HCT116 (cell line): ENCODE data around the gene TSPAN1. TPM values are rescaled to one million over a fixed set of nuclear protein-coding genes. Genes with fewer than 3 reads are reported as not detected.

Source experiments
- ATAC-seq: fragments of 200-7000 bp; cut with Tn5 transposase; 2 replicates; pipeline ENCODE4 v1.9.1; 2020; ENCODE audit warnings: mild to moderate bottlenecking, moderate library complexity
- BruUV-seq: library from RNA; stranded (reverse); fragments of 400-500 nt; replicated peaks from 2 replicates; lab custom pipeline; 2021; lab: Mats Ljungman, UMichigan
- CTCF ChIA-PET: fragments of 300-600 bp; sonication (Branson Sonifier 250); formaldehyde crosslinking; loops from one replicate; lab custom pipeline; 2021; ENCODE audit warnings: antibody characterized with exemption; lab: Charles Lee
- POLR2A ChIA-PET: fragments of 300-600, 350-600 bp; sonication (Branson Sonifier 250); formaldehyde crosslinking; loops from one replicate; lab custom pipeline; 2021; ENCODE audit warnings: antibody characterized with exemption; lab: Charles Lee
- RAD21 ChIA-PET, 2 experiments: fragments of 300-600 bp; sonication (Branson Sonifier 250); formaldehyde crosslinking; loops; one replicate each; lab custom pipeline; 2023; ENCODE audit warnings: low total read pairs in 2 of 2; ENCODE audit not compliant: uncharacterized antibody in 2 of 2, unreplicated experiment in 2 of 2, low non-redundant PET in 1 of 2; lab: Charles Lee
- DNase-seq: peaks from one replicate; pipeline ENCODE4 v3.0.0-alpha.2; 2010; ENCODE audit warnings: low read depth, low spot score
- H2AFZ ChIP-seq: fragments of 200-600 bp; shearing (Covaris generic), sonication (generic); 2 replicates; pipeline ENCODE4 v1.6.1; 2017; ENCODE audit warnings: low read depth, mixed run types, mixed read lengths, antibody characterized with exemption, low read length; ENCODE audit not compliant: poor library complexity, severe bottlenecking
- H3K27ac ChIP-seq: 2 replicates; pipeline ENCODE4 v1.5.1; 2012; ENCODE audit warnings: low read depth, low read length
- H3K27me3 ChIP-seq: fragments of 200-600 bp; sonication (generic); 2 replicates; pipeline ENCODE4 v1.6.1; 2016; ENCODE audit warnings: mixed run types, low read length, mixed read lengths; ENCODE audit not compliant: insufficient read depth
- H3K36me3 ChIP-seq, 2 experiments: fragments of 200-500 bp in 1 of 2; fragments of 200-600 bp in 1 of 2; sonication (Bioruptor generic) in 1 of 2; sonication (generic) in 1 of 2; 2 replicates each; pipeline versions ENCODE4 v1.5.1 to v1.6.1; 2014 to 2016; ENCODE audit warnings: low read length in 2 of 2, inconsistent platforms in 1 of 2, mixed read lengths in 1 of 2, mixed run types in 1 of 2; ENCODE audit not compliant: insufficient read depth in 2 of 2, control insufficient read depth in 1 of 2
- H3K4me1 ChIP-seq, 2 experiments: fragments of 200-600 bp in 1 of 2; sonication (generic) in 1 of 2; 2 replicates each; pipeline versions ENCODE4 v1.5.1 to v1.6.1; 2012 to 2017; ENCODE audit warnings: low read length in 2 of 2, inconsistent platforms in 1 of 2, mild to moderate bottlenecking in 1 of 2, mixed read lengths in 1 of 2, mixed run types in 1 of 2, moderate library complexity in 1 of 2; ENCODE audit not compliant: insufficient read depth in 2 of 2, control insufficient read depth in 1 of 2
- H3K4me2 ChIP-seq: fragments of 200-600 bp; sonication (generic); 2 replicates; pipeline ENCODE4 v1.6.1; 2017; ENCODE audit warnings: mixed run types, low read length, mixed read lengths
- H3K4me3 ChIP-seq, 2 experiments: fragments of 200-600 bp in 1 of 2; sonication (generic) in 1 of 2; replicated peaks in 1 of 2; 2 replicates each; pipeline ENCODE4 v1.5.1; 2011 to 2016; ENCODE audit warnings: low read length in 2 of 2, control low read depth in 1 of 2, low read depth in 1 of 2, mild to moderate bottlenecking in 1 of 2, mixed read lengths in 1 of 2, mixed run types in 1 of 2
- H3K79me2 ChIP-seq: fragments of 200-600 bp; sonication (generic); 2 replicates; pipeline ENCODE4 v1.6.1; 2017; ENCODE audit warnings: mild to moderate bottlenecking, mixed run types, low read length, moderate library complexity, mixed read lengths; ENCODE audit not compliant: insufficient read depth
- H3K9ac ChIP-seq: fragments of 200-600 bp; sonication (generic); 2 replicates; pipeline ENCODE4 v1.6.1; 2016; ENCODE audit warnings: low read length, mixed read lengths
- H3K9me2 ChIP-seq: fragments of 200-600 bp; sonication (generic), shearing (Covaris generic); 2 replicates; pipeline ENCODE4 v1.6.1; 2017; ENCODE audit warnings: mixed run types, mild to moderate bottlenecking, moderate library complexity; ENCODE audit not compliant: insufficient read depth
- H3K9me3 ChIP-seq, 2 experiments: fragments of 200-500 bp in 1 of 2; fragments of 200-600 bp in 1 of 2; sonication (Bioruptor generic) in 1 of 2; sonication (generic) in 1 of 2; 2 replicates each; pipeline ENCODE4 v1.6.1; 2014 to 2017; ENCODE audit warnings: low read length in 2 of 2, mixed read lengths in 2 of 2, inconsistent platforms in 1 of 2, low read depth in 1 of 2, mild to moderate bottlenecking in 1 of 2, mixed run types in 1 of 2, moderate library complexity in 1 of 2; ENCODE audit not compliant: control insufficient read depth in 1 of 2, insufficient read depth in 1 of 2
- H4K20me1 ChIP-seq: fragments of 200-600 bp; sonication (generic), shearing (Covaris generic); 2 replicates; pipeline ENCODE4 v1.6.1; 2017; ENCODE audit warnings: mixed run types, mild to moderate bottlenecking, moderate library complexity; ENCODE audit not compliant: insufficient read depth
- ATF3 ChIP-seq: IDR thresholded peaks from 2 replicates; pipeline ENCODE4 v1.6.1; 2012
- CBX3 ChIP-seq: IDR thresholded peaks from 2 replicates; pipeline ENCODE4 v1.6.1; 2012; ENCODE audit warnings: low read depth
- ELF1 ChIP-seq: IDR thresholded peaks from 2 replicates; pipeline ENCODE4 v1.6.1; 2012; ENCODE audit warnings: low read depth, borderline replicate concordance
- EZH2 ChIP-seq: fragments of 200-600 bp; sonication (generic); IDR thresholded peaks from 2 replicates; pipeline ENCODE4 v1.6.1; 2017; ENCODE audit warnings: antibody characterized with exemption, mixed run types
- JUND ChIP-seq: IDR thresholded peaks from 2 replicates; pipeline ENCODE4 v1.6.1; 2012
- POLR2AphosphoS5 ChIP-seq: IDR thresholded peaks from 2 replicates; pipeline ENCODE4 v1.6.1; 2011; ENCODE audit warnings: mild to moderate bottlenecking, low read depth, low read length, moderate library complexity
- RAD21 ChIP-seq: IDR thresholded peaks from 2 replicates; pipeline ENCODE4 v1.6.1; 2012; ENCODE audit warnings: low read depth, mild to moderate bottlenecking
- REST ChIP-seq: IDR thresholded peaks from 2 replicates; pipeline ENCODE4 v1.6.1; 2012; ENCODE audit warnings: low read depth
- SP1 ChIP-seq: IDR thresholded peaks from 2 replicates; pipeline ENCODE4 v1.6.1; 2012; ENCODE audit warnings: low read depth
- ZFX ChIP-seq: fragments of 450-650 bp; IDR thresholded peaks from 2 replicates; pipeline ENCODE4 v1.6.1; 2017
- ZNF274 ChIP-seq: fragments of 200-500 bp; sonication (Bioruptor generic); IDR thresholded peaks from 2 replicates; pipeline ENCODE4 v1.6.1; 2014; ENCODE audit warnings: mild to moderate bottlenecking, low read depth, low read length, inconsistent platforms
- intact Hi-C: fragments of 100-400 bp; cut with micrococcal nuclease; formaldehyde crosslinking; loops from 2 replicates; pipeline ENCODE4 v1.10.0; 2022
- total RNA-seq: library from RNA; stranded (reverse); gene quantifications from one replicate; pipeline ENCODE4 v1.2.1, GENCODE V29; 2021; ENCODE audit not compliant: unreplicated experiment

Gene TSPAN1
- total RNA-seq, 1 experiment from 2014 or later = 9.9 TPM

GRCh38 chr1:46183079-46183847 lies 8.4 kb downstream of the TSPAN1 start (continued):
- no peak for TF ChIP-seq REST

GRCh38 chr1:46183926-46184557 lies 9.2 kb downstream of the TSPAN1 start:
- Histone ChIP-seq H4K20me1 (no peaks in the 10 kb centered on the region), H3K79me2 (no peaks in the 10 kb centered on the region), H3K27me3 (no peaks in the 10 kb centered on the region), H2AFZ (no peak overlapping the region), H3K27ac (peak overlapping the region; percentile 90), H3K36me3 (peaks cover 2 to 4% of the 10 kb centered on the region in 2 experiments; a peak in 1 of 4 replicates), H3K9me2 (no peaks in the 10 kb centered on the region), H3K4me2 (peak overlapping the region; percentile 83), H3K4me3 (peak overlapping the region; percentile 20 to 33), H3K4me1 (peaks cover 69 to 87% of the 10 kb centered on the region in 2 experiments), H3K9me3 (no peaks in the 10 kb centered on the region), H3K9ac (peak overlapping the region; percentile 65)
- no peak for DNase-seq
- BruUV-seq = no TSS peak
- TF ChIP-seq ZNF274 (no peak), RAD21 (no peak), REST (no peak), POLR2AphosphoS5 (no peak), ZFX (no peak), SP1 (no peak), ELF1 (no peak), CBX3 (no peak), EZH2 (no peak), ATF3 (no peak), JUND (no peak)
- POLR2A ChIA-PET = interaction anchor here (0.7 to 1.8 kb wide), 9 partner anchors 9 to 662 kb away, joined by 3 to 9 read pairs (median 3); partner anchors contain the start of genes PRDX1 and RAD54L
- intact Hi-C loops = loop anchor here (1.0 kb wide), 1 partner anchor 14 kb away; the partner anchor contains the start of gene POMGNT1
- CTCF ChIA-PET = interaction anchor here (1.8 to 4.7 kb wide), 3 partner anchors 15 to 164 kb away, joined by 5 to 94 read pairs (median 9); partner anchors contain the start of gene POMGNT1
- RAD21 ChIA-PET = interaction anchor here (1.9 to 4.2 kb wide), 2 partner anchors 40 kb away, joined by 12 to 28 read pairs; no protein-coding TSS in a partner anchor
- no peak for ATAC-seq
